Right lobe of liver (tissue), 4 donors: Measurements from ENCODE around the gene POLD4.

Experiments used
- POLR2A ChIP-seq: fragments of 450-650 bp; IDR thresholded peaks from one replicate; pipeline ENCODE4 v1.6.1; 2017; ENCODE audit warnings: antibody characterized with exemption, mild to moderate bottlenecking
- TF ChIP-seq, protein P1 (sequence below), 4 donors: fragments of 200-600 bp in 3 of 4; fragments of 450-650 bp in 1 of 4; IDR thresholded peaks; one replicate each; pipeline versions ENCODE4 v1.5.1 to v1.8.0; 2016 to 2022; ENCODE audit warnings: antibody characterized with exemption in 4 of 4, mild to moderate bottlenecking in 2 of 4
- donor health status: DM: no; HTN: no; CAD: no.
- donor health status: DM: no; HTN: no; CAD: no.
- donor health status: DM: no; HTN: yes; CAD: no.

DNA sequence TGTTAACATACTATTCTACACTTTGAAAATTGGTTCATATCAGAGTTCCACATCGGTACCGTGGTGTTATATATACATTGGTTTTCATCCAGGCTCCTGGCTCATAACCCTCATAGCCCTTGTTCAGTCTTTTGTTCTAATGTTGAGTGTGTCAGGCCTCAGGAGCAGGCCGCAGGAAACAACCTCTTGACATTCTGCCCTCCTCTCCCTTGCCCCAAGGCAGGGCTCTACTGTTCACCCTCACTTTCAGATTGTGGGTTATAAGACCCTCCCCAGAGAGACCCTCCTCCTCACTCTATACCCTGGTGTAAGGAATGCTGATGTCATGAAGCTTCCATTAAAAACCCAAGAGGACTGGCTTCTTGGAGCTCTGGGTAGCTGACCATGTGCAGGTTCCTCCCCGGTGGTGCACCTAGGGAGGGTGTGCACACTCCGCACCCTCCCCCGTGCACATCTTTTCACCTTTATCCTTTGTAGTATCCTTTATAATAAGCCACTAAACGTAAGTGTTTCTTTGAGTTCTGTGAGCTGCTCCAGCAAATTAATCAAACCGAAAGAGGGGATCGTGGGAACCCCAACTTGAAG, 37.9 kb downstream of the POLD4 start:
- TF ChIP-seq POLR2A, result no peak
- TF ChIP-seq, protein P1, sequence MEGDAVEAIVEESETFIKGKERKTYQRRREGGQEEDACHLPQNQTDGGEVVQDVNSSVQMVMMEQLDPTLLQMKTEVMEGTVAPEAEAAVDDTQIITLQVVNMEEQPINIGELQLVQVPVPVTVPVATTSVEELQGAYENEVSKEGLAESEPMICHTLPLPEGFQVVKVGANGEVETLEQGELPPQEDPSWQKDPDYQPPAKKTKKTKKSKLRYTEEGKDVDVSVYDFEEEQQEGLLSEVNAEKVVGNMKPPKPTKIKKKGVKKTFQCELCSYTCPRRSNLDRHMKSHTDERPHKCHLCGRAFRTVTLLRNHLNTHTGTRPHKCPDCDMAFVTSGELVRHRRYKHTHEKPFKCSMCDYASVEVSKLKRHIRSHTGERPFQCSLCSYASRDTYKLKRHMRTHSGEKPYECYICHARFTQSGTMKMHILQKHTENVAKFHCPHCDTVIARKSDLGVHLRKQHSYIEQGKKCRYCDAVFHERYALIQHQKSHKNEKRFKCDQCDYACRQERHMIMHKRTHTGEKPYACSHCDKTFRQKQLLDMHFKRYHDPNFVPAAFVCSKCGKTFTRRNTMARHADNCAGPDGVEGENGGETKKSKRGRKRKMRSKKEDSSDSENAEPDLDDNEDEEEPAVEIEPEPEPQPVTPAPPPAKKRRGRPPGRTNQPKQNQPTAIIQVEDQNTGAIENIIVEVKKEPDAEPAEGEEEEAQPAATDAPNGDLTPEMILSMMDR (IDR thresholded peaks at IDR 0.05), result no peak
